ENCODE results near the gene KRT40. TPM values are rescaled to one million over a fixed set of nuclear protein-coding genes. Genes with fewer than 3 reads are reported as not detected.

KRT40 gene
- total and polyA plus RNA-seq, 2 of the 4 experiments (the other 2 are of a cell fraction): not detected

GRCh38 chr17:41015454-41015853 is 31.3 kb upstream of the KRT40 start:
- POLR2A ChIA-PET (ENCODE audit: unreplicated experiment): interaction anchor here (0.6 kb wide), 1 partner anchor 35 kb away, joined by 4 read pairs; no protein-coding TSS in a partner anchor
- Histone ChIP-seq H2AK5ac (ENCODE audit: low read depth, low read length) (no peak overlapping the region), H4K8ac (ENCODE audit: low read depth in 2 of 2, low read length in 2 of 2) (no peak overlapping the region), H4K91ac (ENCODE audit: insufficient read depth, low read depth, low read length) (no peak overlapping the region), H3K9ac (ENCODE audit: low read depth, low read length) (no peak overlapping the region), H3K23ac (ENCODE audit: low read depth, low read length) (no peak overlapping the region), H2AK9ac (replicated peaks; ENCODE audit: low read depth, low read length, poor library complexity) (no peak overlapping the region), H3K27me3 (ENCODE audit: control insufficient read depth, insufficient read depth, low read length) (no peaks in the 10 kb centered on the region; the same call in 1 of the 2 replicates), H2BK120ac (ENCODE audit: low read depth, low read length) (no peak overlapping the region), H3K4me3 (ENCODE audit: insufficient read depth, low read depth, low read length) (no peak overlapping the region), H3K9me3 (ENCODE audit: control insufficient read depth, insufficient read depth, low read length) (no peaks in the 10 kb centered on the region), H3K36me3 (ENCODE audit: control insufficient read depth, insufficient read depth, low read length) (no peaks in the 10 kb centered on the region), H3K79me1 (ENCODE audit: low read depth in 1 of 2, low read length in 2 of 2) (no peaks in the 10 kb centered on the region), H2BK5ac (ENCODE audit: low read depth, low read length, poor library complexity, severe bottlenecking) (no peak overlapping the region), H4K20me1 (ENCODE audit: insufficient read depth, low read length) (no peaks in the 10 kb centered on the region), H3K27ac (ENCODE audit: insufficient read depth, low read length) (no peak overlapping the region), H3K9me1 (ENCODE audit: insufficient read depth, low read length) (no peaks in the 10 kb centered on the region; the same call in 1 of the 2 replicates), H3K14ac (replicated peaks; ENCODE audit: low read depth, low read length) (no peak overlapping the region), H4K5ac (ENCODE audit: low read depth, low read length) (no peak overlapping the region), H2BK15ac (ENCODE audit: low read depth, low read length) (no peak overlapping the region), H3K4me1 (ENCODE audit: control insufficient read depth, insufficient read depth, low read length) (peaks cover 1% of the 10 kb centered on the region; the same call in 1 of the 2 replicates), H3K56ac (ENCODE audit: extremely low read depth, insufficient read depth, low read length) (no peak overlapping the region), H3K18ac (ENCODE audit: low read depth, low read length) (no peak overlapping the region), H3K4ac (ENCODE audit: low read depth, low read length) (no peak overlapping the region), H3K4me2 (ENCODE audit: low read depth, low read length) (no peak overlapping the region), H2BK20ac (ENCODE audit: low read depth, low read length) (no peak overlapping the region), H2AFZ (replicated peaks; ENCODE audit: low read length, poor library complexity) (no peak overlapping the region)
- DNase-seq (no peak), ATAC-seq (ENCODE audit: low read depth) (no peak)
- no TSS peak for BruUV-seq (replicated peaks)
- dilution Hi-C loops (cut with HindIII; ENCODE audit: low sequenced_read_pairs, unreplicated experiment) (no loop called here), in situ Hi-C loops (cut with MboI; ENCODE audit: low sequenced_read_pairs) (no loop called here), intact Hi-C loops (cut with micrococcal nuclease) (no loop called here)
- 71% methylated on average over 3 of the region's 7 CpGs; no CpG with 5 or more reads in 1 of the 2 experiments for WGBS, 2 experiments (ENCODE audit: extremely low coverage in 2 of 2, insufficient read length in 1 of 2)
- TF ChIP-seq SMC3 (IDR thresholded peaks at IDR 0.05; ENCODE audit: low read depth, low read length): no peak
- CTCF ChIA-PET: no interaction called here

Data from IMR-90 (cell line).